ENCODE data around the gene DMD. TPM values are rescaled to one million over a fixed set of nuclear protein-coding genes. Genes with fewer than 3 reads are reported as not detected.

DMD gene
- polyA plus RNA-seq, 3 donors: 0.23 TPM; not detected in 2

DNA sequence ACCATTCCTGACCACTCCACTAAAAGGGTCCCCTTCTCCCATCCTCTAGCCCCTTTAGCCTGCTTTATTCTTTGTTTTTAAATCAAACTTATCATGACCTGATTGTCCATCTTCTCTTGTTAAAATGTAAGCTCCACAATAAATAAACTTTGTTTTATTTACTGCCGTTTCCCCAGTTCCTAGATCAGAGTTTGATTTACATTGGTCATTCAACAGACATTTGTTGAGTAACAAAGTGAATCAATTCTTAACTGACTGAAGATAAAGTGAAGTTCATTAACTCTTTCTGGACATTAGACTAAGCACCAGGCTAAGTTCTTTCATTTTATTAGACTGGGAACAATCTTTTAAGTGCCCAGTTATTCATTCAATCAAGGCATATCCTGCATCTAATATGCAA, 1876.4 kb downstream of the DMD start:
- H3K4me1 Mint-ChIP-seq: no peaks in the 10 kb centered on the region
- no peaks in the 10 kb centered on the region for H3K4me1 ChIP-seq (ENCODE audit: control insufficient read depth in 1 of 2, insufficient read depth in 2 of 2, low read length in 2 of 2)
- no peak overlapping the region for H3K4me3 Mint-ChIP-seq
- intact Hi-C loops (cut with micrococcal nuclease): no loop called here
- H3K79me2 ChIP-seq (ENCODE audit: insufficient read depth, low read length): no peaks in the 10 kb centered on the region
- no peak for DNase-seq
- no peaks in the 10 kb centered on the region for H3K36me3 ChIP-seq (replicated peaks in 1 of 2; ENCODE audit: control insufficient read depth in 1 of 2, insufficient read depth in 2 of 2, low read length in 2 of 2)
- no peaks in the 10 kb centered on the region for H3K27me3 ChIP-seq (ENCODE audit: control insufficient read depth in 2 of 2, insufficient read depth in 2 of 2, low read length in 2 of 2)
- H3K9me3 Mint-ChIP-seq: peaks cover 0 to 2% (median 0%) of the 10 kb centered on the region in 7 donors
- H3K27me3 Mint-ChIP-seq (ENCODE audit: low read depth in 3 of 3): peaks cover 1 to 2% (median 2%) of the 10 kb centered on the region in 3 donors
- no peak overlapping the region for H3K4me2 ChIP-seq (replicated peaks; ENCODE audit: extremely low read depth, low read length, poor library complexity, severe bottlenecking)
- no CpG with 5 or more reads among the region's 1 CpG for WGBS (ENCODE audit: insufficient coverage)
- no peak overlapping the region for H3K9ac ChIP-seq (ENCODE audit: insufficient read depth, low read length, poor library complexity, severe bottlenecking)
- no peaks in the 10 kb centered on the region for H4K20me1 ChIP-seq (ENCODE audit: insufficient read depth, low read length)
- H3K36me3 Mint-ChIP-seq: no peaks in the 10 kb centered on the region
- H2AFZ ChIP-seq (ENCODE audit: insufficient read depth, low read depth, low read length, poor library complexity, severe bottlenecking): no peak overlapping the region
- no peaks in the 10 kb centered on the region for H3K9me3 ChIP-seq (replicated peaks in 1 of 2; ENCODE audit: control insufficient read depth in 1 of 2, insufficient read depth in 1 of 2, low read length in 2 of 2)
- TF ChIP-seq, protein P1, sequence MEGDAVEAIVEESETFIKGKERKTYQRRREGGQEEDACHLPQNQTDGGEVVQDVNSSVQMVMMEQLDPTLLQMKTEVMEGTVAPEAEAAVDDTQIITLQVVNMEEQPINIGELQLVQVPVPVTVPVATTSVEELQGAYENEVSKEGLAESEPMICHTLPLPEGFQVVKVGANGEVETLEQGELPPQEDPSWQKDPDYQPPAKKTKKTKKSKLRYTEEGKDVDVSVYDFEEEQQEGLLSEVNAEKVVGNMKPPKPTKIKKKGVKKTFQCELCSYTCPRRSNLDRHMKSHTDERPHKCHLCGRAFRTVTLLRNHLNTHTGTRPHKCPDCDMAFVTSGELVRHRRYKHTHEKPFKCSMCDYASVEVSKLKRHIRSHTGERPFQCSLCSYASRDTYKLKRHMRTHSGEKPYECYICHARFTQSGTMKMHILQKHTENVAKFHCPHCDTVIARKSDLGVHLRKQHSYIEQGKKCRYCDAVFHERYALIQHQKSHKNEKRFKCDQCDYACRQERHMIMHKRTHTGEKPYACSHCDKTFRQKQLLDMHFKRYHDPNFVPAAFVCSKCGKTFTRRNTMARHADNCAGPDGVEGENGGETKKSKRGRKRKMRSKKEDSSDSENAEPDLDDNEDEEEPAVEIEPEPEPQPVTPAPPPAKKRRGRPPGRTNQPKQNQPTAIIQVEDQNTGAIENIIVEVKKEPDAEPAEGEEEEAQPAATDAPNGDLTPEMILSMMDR (IDR thresholded peaks at IDR 0.05): no peak
- H3K27ac Mint-ChIP-seq: no peak overlapping the region
- no peak overlapping the region for H3K27ac ChIP-seq (ENCODE audit: low read depth in 1 of 2, low read length in 2 of 2)
- no peak overlapping the region for H3K4me3 ChIP-seq (replicated peaks in 1 of 3; ENCODE audit: low read depth in 2 of 3, low read length in 3 of 3)

DNA sequence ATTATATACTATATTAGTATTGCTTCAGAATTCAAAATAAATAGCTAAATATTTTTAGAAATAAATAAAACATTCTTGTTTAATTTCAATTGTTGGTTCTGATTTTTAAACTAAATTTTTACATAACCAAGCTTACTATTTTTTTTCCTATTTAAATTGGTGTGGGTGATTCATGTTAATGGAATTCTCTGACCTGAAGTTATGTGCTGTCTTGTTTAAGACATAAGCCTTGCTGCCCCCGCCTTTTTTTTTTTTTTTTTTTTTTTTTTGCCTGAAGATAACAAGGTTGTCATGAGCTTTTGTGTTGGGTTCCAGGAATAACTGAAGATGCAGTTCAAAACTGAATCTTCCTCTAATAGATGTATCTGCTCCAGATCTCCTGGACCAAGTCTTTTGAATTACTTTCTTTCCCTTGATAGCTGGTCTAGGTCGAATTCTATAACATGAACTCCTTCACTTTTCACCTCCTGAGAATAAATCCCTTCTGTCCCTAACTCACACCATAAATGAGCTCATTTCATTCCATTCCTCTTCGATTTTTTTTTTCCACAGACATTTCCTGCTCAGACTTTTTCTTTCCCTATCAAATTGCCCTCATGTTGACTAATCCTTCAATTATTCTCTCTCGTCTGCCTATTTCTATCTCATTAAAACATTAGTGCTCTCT, 1878.1 kb downstream of the DMD start:
- Histone ChIP-seq H3K36me3 (replicated peaks in 1 of 2; ENCODE audit: control insufficient read depth in 1 of 2, insufficient read depth in 2 of 2, low read length in 2 of 2) (no peaks in the 10 kb centered on the region), H3K27me3 (ENCODE audit: control insufficient read depth in 2 of 2, insufficient read depth in 2 of 2, low read length in 2 of 2) (no peaks in the 10 kb centered on the region), H3K9ac (ENCODE audit: insufficient read depth, low read length, poor library complexity, severe bottlenecking) (no peak overlapping the region), H3K27ac (ENCODE audit: low read depth in 1 of 2, low read length in 2 of 2) (no peak overlapping the region), H3K4me1 (ENCODE audit: control insufficient read depth in 1 of 2, insufficient read depth in 2 of 2, low read length in 2 of 2) (no peaks in the 10 kb centered on the region), H3K4me2 (replicated peaks; ENCODE audit: extremely low read depth, low read length, poor library complexity, severe bottlenecking) (no peak overlapping the region), H3K9me3 (replicated peaks in 1 of 2; ENCODE audit: control insufficient read depth in 1 of 2, insufficient read depth in 1 of 2, low read length in 2 of 2) (no peaks in the 10 kb centered on the region), H3K4me3 (replicated peaks in 1 of 3; ENCODE audit: low read depth in 2 of 3, low read length in 3 of 3) (no peak overlapping the region), H4K20me1 (ENCODE audit: insufficient read depth, low read length) (no peaks in the 10 kb centered on the region), H2AFZ (ENCODE audit: insufficient read depth, low read depth, low read length, poor library complexity, severe bottlenecking) (no peak overlapping the region), H3K79me2 (ENCODE audit: insufficient read depth, low read length) (no peaks in the 10 kb centered on the region)
- Mint-ChIP-seq H3K36me3 (no peaks in the 10 kb centered on the region), H3K4me1 (no peaks in the 10 kb centered on the region), H3K9me3 (peaks cover 0 to 2% (median 0%) of the 10 kb centered on the region in 7 donors), H3K4me3 (no peak overlapping the region), H3K27ac (no peak overlapping the region), H3K27me3 (ENCODE audit: low read depth in 3 of 3) (peaks cover 1 to 2% (median 2%) of the 10 kb centered on the region in 3 donors)
- DNase-seq: no peak
- TF ChIP-seq, protein P1 (IDR thresholded peaks at IDR 0.05): no peak
- 64% methylated on average over 2 of the region's 4 CpGs for WGBS (ENCODE audit: insufficient coverage)
- intact Hi-C loops (cut with micrococcal nuclease): no loop called here

All from CD14-positive monocyte (primary cell).